IMR-90 (cell line): ENCODE measurements around the gene LAGE3. TPM values are rescaled to one million over a fixed set of nuclear protein-coding genes. Genes with fewer than 3 reads are reported as not detected.

Experiments
- ATAC-seq: fragments of 200-7000 bp; cut with Tn5 transposase; 2 replicates; pipeline ENCODE4 v1.9.1; 2020; ENCODE audit warnings: low read depth, mild to moderate bottlenecking, moderate library complexity
- BruUV-seq: library from RNA; stranded (reverse); fragments of 400-500 nt; replicated peaks from 2 replicates; lab custom pipeline; 2021; lab: Mats Ljungman, UMichigan
- CTCF ChIA-PET: fragments of 300-600 bp; formaldehyde crosslinking; extraction: SDS; loops from one replicate; lab custom pipeline; 2021; ENCODE audit warnings: antibody characterized with exemption; lab: Yijun Ruan, JAX
- POLR2A ChIA-PET: fragments of 300-600 bp; sonication (Branson Sonifier 250); formaldehyde crosslinking; loops from one replicate; lab custom pipeline; 2022; ENCODE audit warnings: antibody characterized with exemption; ENCODE audit not compliant: unreplicated experiment; lab: Charles Lee
- DNase-seq: peaks from one replicate; pipeline ENCODE4 v3.0.0; 2013
- H2AFZ ChIP-seq: replicated peaks from 2 replicates; pipeline ENCODE3; 2013; ENCODE audit warnings: low read length, mild to moderate bottlenecking; ENCODE audit not compliant: poor library complexity
- H2AK5ac ChIP-seq: 2 replicates; pipeline ENCODE4 v1.6.1; 2013; ENCODE audit warnings: low read depth, low read length, inconsistent platforms
- H2AK9ac ChIP-seq: replicated peaks from 2 replicates; pipeline ENCODE3; 2013; ENCODE audit warnings: mild to moderate bottlenecking, low read depth, low read length, moderate library complexity; ENCODE audit not compliant: poor library complexity
- H2BK120ac ChIP-seq: 2 replicates; pipeline ENCODE4 v1.6.1; 2013; ENCODE audit warnings: low read depth, low read length, inconsistent platforms
- H2BK15ac ChIP-seq: 3 replicates; pipeline ENCODE4 v1.6.1; 2013; ENCODE audit warnings: low read depth, low read length, inconsistent platforms
- H2BK20ac ChIP-seq: 2 replicates; pipeline ENCODE4 v1.6.1; 2013; ENCODE audit warnings: low read depth, mild to moderate bottlenecking, inconsistent platforms, low read length, moderate library complexity
- H2BK5ac ChIP-seq: 2 replicates; pipeline ENCODE4 v1.6.1; 2013; ENCODE audit warnings: mild to moderate bottlenecking, low read depth, low read length, inconsistent platforms; ENCODE audit not compliant: poor library complexity, severe bottlenecking
- H3K14ac ChIP-seq: replicated peaks from 2 replicates; pipeline ENCODE4 v1.6.1; 2013; ENCODE audit warnings: low read depth, low read length, inconsistent platforms
- H3K18ac ChIP-seq: 2 replicates; pipeline ENCODE4 v1.6.1; 2013; ENCODE audit warnings: low read depth, low read length, control low read depth
- H3K23ac ChIP-seq: 2 replicates; pipeline ENCODE4 v1.6.1; 2013; ENCODE audit warnings: low read depth, low read length, inconsistent platforms
- H3K27ac ChIP-seq: 2 replicates; pipeline ENCODE4 v1.5.1; 2013; ENCODE audit warnings: mild to moderate bottlenecking, control low read depth, low read length; ENCODE audit not compliant: insufficient read depth
- H3K27me3 ChIP-seq: 2 replicates; pipeline ENCODE4 v1.6.1; 2013; ENCODE audit warnings: low read length; ENCODE audit not compliant: control insufficient read depth, insufficient read depth
- H3K36me3 ChIP-seq: 2 replicates; pipeline ENCODE4 v1.6.1; 2013; ENCODE audit warnings: low read length, mixed read lengths; ENCODE audit not compliant: control insufficient read depth, insufficient read depth
- H3K4ac ChIP-seq: 2 replicates; pipeline ENCODE4 v1.6.1; 2013; ENCODE audit warnings: low read depth, low read length, inconsistent platforms
- H3K4me1 ChIP-seq: 2 replicates; pipeline ENCODE4 v1.6.1; 2013; ENCODE audit warnings: low read length, mixed read lengths; ENCODE audit not compliant: control insufficient read depth, insufficient read depth
- H3K4me2 ChIP-seq: 2 replicates; pipeline ENCODE4 v1.6.1; 2013; ENCODE audit warnings: low read depth, mild to moderate bottlenecking, control low read depth, low read length, moderate library complexity
- H3K4me3 ChIP-seq: 2 replicates; pipeline ENCODE4 v1.5.1; 2013; ENCODE audit warnings: low read depth, mild to moderate bottlenecking, control low read depth, low read length, moderate library complexity; ENCODE audit not compliant: insufficient read depth
- H3K56ac ChIP-seq: 2 replicates; pipeline ENCODE4 v1.6.1; 2013; ENCODE audit warnings: low read length, inconsistent platforms; ENCODE audit not compliant: insufficient read depth; ENCODE audit errors: extremely low read depth
- H3K79me1 ChIP-seq, 2 experiments: 2 replicates each; pipeline ENCODE4 v1.6.1; 2013; ENCODE audit warnings: low read length in 2 of 2, inconsistent platforms in 1 of 2, low read depth in 1 of 2
- H3K9ac ChIP-seq: 2 replicates; pipeline ENCODE4 v1.6.1; 2013; ENCODE audit warnings: low read depth, low read length, control low read depth
- H3K9me1 ChIP-seq: 2 replicates; pipeline ENCODE4 v1.6.1; 2013; ENCODE audit warnings: low read length, inconsistent platforms; ENCODE audit not compliant: insufficient read depth
- H3K9me3 ChIP-seq: 2 replicates; pipeline ENCODE4 v1.6.1; 2013; ENCODE audit warnings: low read length; ENCODE audit not compliant: control insufficient read depth, insufficient read depth
- H4K20me1 ChIP-seq: 2 replicates; pipeline ENCODE4 v1.6.1; 2013; ENCODE audit warnings: low read length, inconsistent platforms; ENCODE audit not compliant: insufficient read depth
- H4K5ac ChIP-seq: 2 replicates; pipeline ENCODE4 v1.6.1; 2013; ENCODE audit warnings: mild to moderate bottlenecking, low read depth, low read length, control low read depth
- H4K8ac ChIP-seq, 2 experiments: 2 replicates each; pipeline ENCODE4 v1.6.1; 2013; ENCODE audit warnings: low read depth in 2 of 2, low read length in 2 of 2, control low read depth in 1 of 2, inconsistent platforms in 1 of 2
- H4K91ac ChIP-seq: 2 replicates; pipeline ENCODE4 v1.6.1; 2013; ENCODE audit warnings: low read depth, low read length, inconsistent platforms; ENCODE audit not compliant: insufficient read depth
- BHLHE40 ChIP-seq: fragments of 150-350 bp; IDR thresholded peaks from 2 replicates; pipeline ENCODE4 v1.6.1; 2016; ENCODE audit warnings: mild to moderate bottlenecking, low read depth, low read length
- CEBPB ChIP-seq: IDR thresholded peaks from 2 replicates; pipeline ENCODE4 v1.6.1; 2012; ENCODE audit warnings: low read depth, low read length, improper control_type of control experiment
- CHD1 ChIP-seq: IDR thresholded peaks from 2 replicates; pipeline ENCODE4 v1.6.1; 2012; ENCODE audit warnings: low read depth, low read length, improper control_type of control experiment
- FOS ChIP-seq: fragments of 150-350 bp; IDR thresholded peaks from 2 replicates; pipeline ENCODE4 v1.6.1; 2016; ENCODE audit warnings: low read depth, low read length
- MAFK ChIP-seq: IDR thresholded peaks from 2 replicates; pipeline ENCODE4 v1.6.1; 2012; ENCODE audit warnings: low read depth, low read length, improper control_type of control experiment
- MAZ ChIP-seq: IDR thresholded peaks from 2 replicates; pipeline ENCODE4 v1.6.1; 2012; ENCODE audit warnings: low read depth, mild to moderate bottlenecking, low read length, improper control_type of control experiment, moderate library complexity, borderline replicate concordance
- MXI1 ChIP-seq: IDR thresholded peaks from 2 replicates; pipeline ENCODE4 v1.6.1; 2012; ENCODE audit warnings: low read depth, mild to moderate bottlenecking, low read length, moderate library complexity, borderline replicate concordance
- NFE2L2 ChIP-seq: fragments of 150-350 bp; IDR thresholded peaks from 2 replicates; pipeline ENCODE4 v1.6.1; 2016; ENCODE audit warnings: low read depth, mild to moderate bottlenecking, low read length
- POLR2A ChIP-seq: IDR thresholded peaks from 2 replicates; pipeline ENCODE4 v1.6.1; 2012; ENCODE audit warnings: mild to moderate bottlenecking, low read depth, low read length
- RAD21 ChIP-seq: IDR thresholded peaks from 2 replicates; pipeline ENCODE4 v1.6.1; 2012; ENCODE audit warnings: low read length, improper control_type of control experiment
- RCOR1 ChIP-seq: IDR thresholded peaks from 2 replicates; pipeline ENCODE4 v1.6.1; 2012; ENCODE audit warnings: mild to moderate bottlenecking, low read length, improper control_type of control experiment; ENCODE audit not compliant: insufficient replicate concordance
- RFX5 ChIP-seq: IDR thresholded peaks from 2 replicates; pipeline ENCODE4 v1.8.0; 2012; ENCODE audit warnings: low read depth, mild to moderate bottlenecking, low read length, moderate library complexity
- SMC3 ChIP-seq: fragments of 150-350 bp; IDR thresholded peaks from 2 replicates; pipeline ENCODE4 v1.6.1; 2016; ENCODE audit warnings: low read depth, mild to moderate bottlenecking, antibody characterized with exemption, low read length, moderate library complexity
- WGBS, 2 experiments: methylation state at CpG; one replicate each; pipeline versions ENCODE4 v1.1.5 to v1.1.7; 2013; ENCODE audit warnings: missing lambda C conversion rate in 2 of 2; ENCODE audit not compliant: insufficient read length in 1 of 2; ENCODE audit errors: extremely low coverage in 2 of 2; 5-methylcytosine and 5-hydroxymethylcytosine counted together
- dilution Hi-C: fragments of 300-500 bp; cut with HindIII; formaldehyde crosslinking; loops from one replicate; pipeline ENCODE4 v1.14.3; 2018; ENCODE audit warnings: low sequenced_read_pairs; ENCODE audit not compliant: unreplicated experiment
- in situ Hi-C: fragments of 300-500 bp; cut with MboI; formaldehyde crosslinking; loops from 3 replicates; pipeline ENCODE4 v1.14.3; 2019; ENCODE audit warnings: low sequenced_read_pairs, inconsistent platforms, mixed read lengths
- intact Hi-C: fragments of 100-400 bp; cut with micrococcal nuclease; formaldehyde crosslinking; loops from 2 replicates; pipeline ENCODE4 v1.10.0; 2022
- polyA plus RNA-seq, 3 experiments: library from polyadenylated mRNA; depleted of rRNA; stranded (reverse); fragments of >200 nt; gene quantifications; 2 replicates each; pipeline ENCODE4 v1.2.3, GENCODE V29; 2012; ENCODE audit warnings: low replicate concordance in 1 of 3
- total RNA-seq: library from RNA; depleted of rRNA; stranded (reverse); fragments of >200 nt; gene quantifications from 2 replicates; pipeline ENCODE4 v1.2.3, GENCODE V29; 2012
- TF ChIP-seq, protein P1 (sequence below): conservative IDR thresholded peaks from 2 replicates; pipeline ENCODE4 v1.5.1; 2012; ENCODE audit warnings: mild to moderate bottlenecking, low read depth, low read length, improper control_type of control experiment
- TF ChIP-seq, protein P2 (sequence below): fragments of 150-350 bp; IDR thresholded peaks from 2 replicates; pipeline ENCODE4 v1.6.1; 2017; ENCODE audit warnings: mild to moderate bottlenecking, antibody characterized with exemption, low read length, low read depth
- TF ChIP-seq, protein P3 (sequence below): fragments of 150-350 bp; IDR thresholded peaks from 2 replicates; pipeline ENCODE4 v1.6.1; 2016; ENCODE audit warnings: low read depth, mild to moderate bottlenecking, low read length, moderate library complexity, borderline replicate concordance

Gene LAGE3
- total and polyA plus RNA-seq, 2 of the 4 experiments (the other 2 are of a cell fraction) = 3.6 to 14.8 TPM

DNA sequence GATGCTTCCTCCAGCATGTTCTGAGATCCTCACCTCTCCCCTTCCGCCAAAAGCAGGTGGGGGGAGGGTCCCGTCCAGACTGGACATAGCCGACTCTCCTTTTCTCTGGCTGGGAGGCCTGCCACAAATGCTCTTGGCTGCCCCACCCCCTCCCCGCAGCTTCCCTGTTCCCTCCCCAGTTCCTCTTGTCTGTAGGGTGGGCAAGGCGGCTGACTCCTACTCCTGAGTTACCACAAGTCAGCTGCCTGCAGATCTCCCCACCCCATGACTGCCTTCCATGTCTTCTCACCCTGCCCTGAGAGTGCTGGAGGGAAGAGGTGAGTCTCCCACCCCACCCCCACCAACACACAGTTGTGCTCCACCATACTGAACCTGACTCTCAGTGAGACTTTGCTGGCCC is 47.7 kb downstream of the LAGE3 start:
- no peak overlapping the region for H3K14ac ChIP-seq
- no peak for ATAC-seq
- no peak overlapping the region for H3K18ac ChIP-seq
- H2AK5ac ChIP-seq = no peak overlapping the region
- no peak overlapping the region for H4K5ac ChIP-seq
- intact Hi-C loops = no loop called here
- H3K9ac ChIP-seq = no peak overlapping the region
- TF ChIP-seq RCOR1 = no peak
- TF ChIP-seq MXI1 = no peak
- TF ChIP-seq POLR2A = no peak
- TF ChIP-seq BHLHE40 = no peak
- TF ChIP-seq SMC3 = no peak
- no peak for TF ChIP-seq NFE2L2
- TF ChIP-seq, protein P1, sequence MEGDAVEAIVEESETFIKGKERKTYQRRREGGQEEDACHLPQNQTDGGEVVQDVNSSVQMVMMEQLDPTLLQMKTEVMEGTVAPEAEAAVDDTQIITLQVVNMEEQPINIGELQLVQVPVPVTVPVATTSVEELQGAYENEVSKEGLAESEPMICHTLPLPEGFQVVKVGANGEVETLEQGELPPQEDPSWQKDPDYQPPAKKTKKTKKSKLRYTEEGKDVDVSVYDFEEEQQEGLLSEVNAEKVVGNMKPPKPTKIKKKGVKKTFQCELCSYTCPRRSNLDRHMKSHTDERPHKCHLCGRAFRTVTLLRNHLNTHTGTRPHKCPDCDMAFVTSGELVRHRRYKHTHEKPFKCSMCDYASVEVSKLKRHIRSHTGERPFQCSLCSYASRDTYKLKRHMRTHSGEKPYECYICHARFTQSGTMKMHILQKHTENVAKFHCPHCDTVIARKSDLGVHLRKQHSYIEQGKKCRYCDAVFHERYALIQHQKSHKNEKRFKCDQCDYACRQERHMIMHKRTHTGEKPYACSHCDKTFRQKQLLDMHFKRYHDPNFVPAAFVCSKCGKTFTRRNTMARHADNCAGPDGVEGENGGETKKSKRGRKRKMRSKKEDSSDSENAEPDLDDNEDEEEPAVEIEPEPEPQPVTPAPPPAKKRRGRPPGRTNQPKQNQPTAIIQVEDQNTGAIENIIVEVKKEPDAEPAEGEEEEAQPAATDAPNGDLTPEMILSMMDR = no peak
- TF ChIP-seq, protein P2, sequence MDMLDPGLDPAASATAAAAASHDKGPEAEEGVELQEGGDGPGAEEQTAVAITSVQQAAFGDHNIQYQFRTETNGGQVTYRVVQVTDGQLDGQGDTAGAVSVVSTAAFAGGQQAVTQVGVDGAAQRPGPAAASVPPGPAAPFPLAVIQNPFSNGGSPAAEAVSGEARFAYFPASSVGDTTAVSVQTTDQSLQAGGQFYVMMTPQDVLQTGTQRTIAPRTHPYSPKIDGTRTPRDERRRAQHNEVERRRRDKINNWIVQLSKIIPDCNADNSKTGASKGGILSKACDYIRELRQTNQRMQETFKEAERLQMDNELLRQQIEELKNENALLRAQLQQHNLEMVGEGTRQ = no peak
- no peak for TF ChIP-seq CHD1
- TF ChIP-seq, protein P3, sequence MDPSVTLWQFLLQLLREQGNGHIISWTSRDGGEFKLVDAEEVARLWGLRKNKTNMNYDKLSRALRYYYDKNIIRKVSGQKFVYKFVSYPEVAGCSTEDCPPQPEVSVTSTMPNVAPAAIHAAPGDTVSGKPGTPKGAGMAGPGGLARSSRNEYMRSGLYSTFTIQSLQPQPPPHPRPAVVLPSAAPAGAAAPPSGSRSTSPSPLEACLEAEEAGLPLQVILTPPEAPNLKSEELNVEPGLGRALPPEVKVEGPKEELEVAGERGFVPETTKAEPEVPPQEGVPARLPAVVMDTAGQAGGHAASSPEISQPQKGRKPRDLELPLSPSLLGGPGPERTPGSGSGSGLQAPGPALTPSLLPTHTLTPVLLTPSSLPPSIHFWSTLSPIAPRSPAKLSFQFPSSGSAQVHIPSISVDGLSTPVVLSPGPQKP = no peak
- TF ChIP-seq RAD21 = no peak
- no peak for TF ChIP-seq RFX5
- no peak for TF ChIP-seq MAFK
- no peak for TF ChIP-seq FOS
- no peak for TF ChIP-seq MAZ
- TF ChIP-seq CEBPB = no peak
- WGBS, 2 experiments = no CpG with 5 or more reads among the region's 5 CpGs
- peaks cover 3% of the 10 kb centered on the region; the same call in 1 of the 2 replicates for H3K9me1 ChIP-seq
- in situ Hi-C loops = no loop called here
- no peak for DNase-seq
- peaks cover 2% of the 10 kb centered on the region; the same call in 1 of the 2 replicates for H3K4me1 ChIP-seq
- BruUV-seq = no TSS peak
- no peak overlapping the region for H3K4me3 ChIP-seq
- no peak overlapping the region for H2BK5ac ChIP-seq
- no peak overlapping the region for H3K23ac ChIP-seq
- no peak overlapping the region for H2BK120ac ChIP-seq
- no peaks in the 10 kb centered on the region for H3K9me3 ChIP-seq
- no peak overlapping the region for H2BK20ac ChIP-seq
- no peak overlapping the region for H3K27ac ChIP-seq
- H3K56ac ChIP-seq = no peak overlapping the region
- H3K79me1 ChIP-seq = peaks cover 7 to 30% of the 10 kb centered on the region in 2 experiments
- H2AK9ac ChIP-seq = no peak overlapping the region
- no peak overlapping the region for H3K4ac ChIP-seq
- POLR2A ChIA-PET = no interaction called here
- H2AFZ ChIP-seq = no peak overlapping the region
- H4K8ac ChIP-seq = no peak overlapping the region
- dilution Hi-C loops = no loop called here
- H3K4me2 ChIP-seq = no peak overlapping the region
- no peaks in the 10 kb centered on the region for H3K27me3 ChIP-seq
- CTCF ChIA-PET = no interaction called here
- H4K91ac ChIP-seq = no peak overlapping the region
- H3K36me3 ChIP-seq = peaks cover 32% of the 10 kb centered on the region
- no peak overlapping the region for H2BK15ac ChIP-seq
- peaks cover 7% of the 10 kb centered on the region for H4K20me1 ChIP-seq
